HG03378 (cell line): ENCODE data around the gene CYP11A1.

Experiments used
- ATAC-seq: cut with Tn5 transposase; IDR thresholded peaks from one replicate; pipeline ENCODE4 v1.9.1; 2021; ENCODE audit warnings: mild to moderate bottlenecking, moderate library complexity; ENCODE audit not compliant: unreplicated experiment

The CYP11A1 gene

DNA sequence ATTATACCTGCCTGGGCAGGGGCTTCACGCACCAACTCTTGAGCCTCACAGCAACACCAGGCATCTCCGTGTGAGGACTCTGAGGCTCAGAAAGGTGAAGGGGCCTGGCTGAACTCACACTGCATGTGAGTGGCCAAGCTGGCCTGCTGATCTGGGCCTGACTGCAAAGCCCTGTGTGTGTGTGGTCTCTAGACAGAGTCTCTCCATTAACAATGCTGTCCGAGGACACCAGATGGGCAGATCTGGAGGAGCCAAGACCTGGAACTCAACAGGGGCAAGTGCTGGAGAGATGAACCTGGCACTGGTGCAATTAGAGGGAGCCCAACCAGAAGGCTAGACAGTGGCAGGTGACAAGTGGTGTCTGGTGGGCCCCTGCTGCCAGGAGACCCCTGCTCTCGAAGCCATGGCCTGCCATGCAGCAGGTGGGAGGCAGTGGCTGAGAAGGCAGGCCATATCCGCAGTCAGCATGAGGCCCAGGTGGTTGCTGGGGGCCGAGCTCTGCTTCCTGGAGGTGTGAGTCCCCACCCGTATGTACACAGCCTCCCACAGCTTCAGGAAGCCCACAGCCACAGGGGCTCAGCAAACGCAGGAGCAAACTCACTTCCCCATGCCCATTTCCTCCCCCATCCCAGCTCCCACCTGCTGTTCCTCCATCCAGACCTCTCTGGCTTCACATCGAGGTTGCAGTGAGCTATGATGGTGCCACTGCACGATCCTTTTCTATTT lies 39.0 kb downstream of the CYP11A1 start:
- no peak for ATAC-seq

DNA sequence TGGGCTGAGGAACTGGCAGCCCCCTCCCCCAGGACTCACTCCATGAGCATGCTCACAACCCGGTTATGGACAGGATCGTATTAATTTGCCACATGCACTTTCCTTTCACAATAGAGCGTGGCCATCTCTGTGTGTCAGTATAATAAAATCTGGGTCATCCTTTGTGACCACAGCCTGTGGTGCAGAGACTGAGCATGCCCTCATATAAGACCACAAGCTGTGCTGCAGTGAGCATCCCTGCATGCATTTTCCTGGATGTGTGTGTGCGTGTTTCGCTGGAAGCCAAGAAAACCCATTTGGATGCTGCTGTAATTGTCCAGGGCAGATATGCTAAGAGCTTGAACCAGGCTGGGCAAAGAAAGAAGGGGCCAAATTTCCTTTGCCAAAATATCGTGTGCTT lies 39.7 kb downstream of the CYP11A1 start:
- ATAC-seq, result no peak

DNA sequence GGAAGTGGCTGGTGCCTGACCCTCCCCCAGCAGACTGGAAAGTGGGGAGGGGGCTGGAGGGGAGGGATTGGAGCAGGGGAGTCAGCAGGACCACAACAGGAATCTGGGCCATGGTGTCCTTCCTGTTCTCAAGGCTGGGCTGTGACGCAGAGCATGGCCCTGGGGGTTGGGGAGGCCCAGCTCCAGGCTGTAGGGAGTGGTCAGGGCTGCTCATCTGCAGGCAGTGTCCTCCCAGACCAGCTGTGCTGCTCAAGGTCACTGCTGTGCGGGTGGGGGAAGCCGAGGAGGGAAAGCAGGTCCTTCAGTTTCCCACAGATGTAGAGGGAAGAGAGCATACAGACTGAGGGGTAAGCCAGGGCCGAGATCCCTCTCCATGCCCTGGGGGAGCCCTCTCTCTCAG lies 40.7 kb downstream of the CYP11A1 start:
- ATAC-seq, result no peak

DNA sequence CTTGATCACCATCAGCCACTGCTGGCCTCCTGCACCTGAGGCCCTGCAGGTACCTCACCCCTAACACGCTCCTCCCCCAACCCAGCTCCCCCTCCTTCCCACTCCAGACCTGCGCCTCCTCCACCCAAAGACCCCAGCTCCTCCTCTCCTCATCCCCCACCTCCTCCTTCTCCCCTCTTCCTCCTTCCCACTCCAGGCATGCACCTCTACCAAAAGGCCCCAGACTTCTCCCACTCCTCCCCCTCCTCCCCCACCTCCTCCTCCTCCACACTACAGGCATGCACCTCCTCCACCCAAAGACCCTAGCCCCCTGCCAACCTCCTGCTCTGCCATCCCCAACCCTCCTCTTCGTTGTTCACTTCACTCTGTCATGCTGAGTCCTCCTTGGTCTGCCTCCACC lies 42.7 kb downstream of the CYP11A1 start:
- no peak for ATAC-seq

DNA sequence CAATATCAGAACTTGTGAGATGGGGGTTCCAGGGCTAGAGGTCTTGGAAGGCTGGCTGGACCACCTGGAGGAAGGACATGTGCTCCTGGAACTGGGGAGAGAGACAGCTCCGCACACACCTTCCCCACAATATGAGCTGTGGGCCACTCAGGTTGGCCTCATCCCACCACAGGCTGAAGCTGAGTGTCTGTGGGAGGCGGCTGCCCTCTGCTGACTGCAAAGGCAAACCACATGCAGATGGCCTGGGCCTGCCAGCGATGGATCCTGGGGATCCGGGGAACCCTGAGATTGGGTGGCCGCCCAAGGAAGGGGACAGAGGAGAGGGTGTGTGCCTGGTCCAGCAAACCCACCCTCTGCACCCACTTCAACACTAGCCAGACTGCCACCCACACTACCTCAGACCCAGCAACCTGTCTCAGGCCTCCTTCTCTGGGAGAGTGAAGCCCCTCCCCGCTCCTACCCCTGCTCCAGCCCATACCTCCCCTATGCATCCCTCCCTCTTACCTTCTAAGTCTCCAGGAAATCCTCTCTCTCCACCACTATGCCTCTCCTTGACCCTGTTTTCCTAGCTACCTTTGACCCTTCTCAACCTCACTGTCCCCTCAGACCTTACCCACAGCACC lies 44.8 kb downstream of the CYP11A1 start:
- no peak for ATAC-seq

DNA sequence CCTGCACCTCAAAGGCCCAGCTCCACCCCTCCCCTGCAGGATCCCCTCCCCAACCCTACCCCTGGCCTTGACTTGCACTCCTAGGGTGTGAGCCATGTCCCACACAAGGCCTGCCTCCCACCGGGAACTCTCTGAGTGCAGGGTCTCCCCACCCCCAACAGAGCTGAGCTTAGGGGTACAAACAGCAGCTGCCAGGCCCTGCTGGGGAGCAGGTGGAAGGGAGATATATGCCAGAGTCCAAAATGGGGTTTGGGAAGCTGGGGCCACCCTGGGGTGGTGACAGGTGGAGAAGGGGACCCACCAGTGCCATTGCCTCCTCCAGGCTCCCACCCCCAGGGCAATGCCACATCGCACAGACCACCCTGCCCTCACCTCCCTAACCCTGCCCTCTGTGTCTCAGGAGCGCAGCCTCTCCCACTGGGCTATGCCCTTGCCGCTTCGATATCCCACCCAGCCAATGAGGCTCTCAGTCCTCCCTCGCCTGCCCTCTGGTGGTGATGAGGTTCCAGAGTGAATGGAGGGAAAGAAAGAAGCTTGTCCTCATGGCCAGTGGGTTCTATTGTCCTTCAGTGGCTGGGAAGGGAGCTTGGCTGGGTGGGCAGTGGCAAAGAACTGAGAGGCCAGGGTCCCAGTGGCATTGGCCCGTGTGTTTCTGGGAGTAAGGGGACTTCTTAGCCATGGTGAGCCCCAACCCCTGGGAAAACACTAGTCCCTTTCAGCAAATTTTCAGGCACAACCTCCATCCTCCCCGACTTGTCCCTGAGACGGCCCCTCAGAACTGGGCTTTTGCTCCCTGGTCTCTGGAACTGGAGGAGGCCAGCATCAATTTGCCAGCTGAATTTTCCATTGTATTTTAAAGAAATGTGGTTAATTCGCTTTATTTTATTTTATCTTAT lies 46.8 kb downstream of the CYP11A1 start:
- no peak for ATAC-seq

DNA sequence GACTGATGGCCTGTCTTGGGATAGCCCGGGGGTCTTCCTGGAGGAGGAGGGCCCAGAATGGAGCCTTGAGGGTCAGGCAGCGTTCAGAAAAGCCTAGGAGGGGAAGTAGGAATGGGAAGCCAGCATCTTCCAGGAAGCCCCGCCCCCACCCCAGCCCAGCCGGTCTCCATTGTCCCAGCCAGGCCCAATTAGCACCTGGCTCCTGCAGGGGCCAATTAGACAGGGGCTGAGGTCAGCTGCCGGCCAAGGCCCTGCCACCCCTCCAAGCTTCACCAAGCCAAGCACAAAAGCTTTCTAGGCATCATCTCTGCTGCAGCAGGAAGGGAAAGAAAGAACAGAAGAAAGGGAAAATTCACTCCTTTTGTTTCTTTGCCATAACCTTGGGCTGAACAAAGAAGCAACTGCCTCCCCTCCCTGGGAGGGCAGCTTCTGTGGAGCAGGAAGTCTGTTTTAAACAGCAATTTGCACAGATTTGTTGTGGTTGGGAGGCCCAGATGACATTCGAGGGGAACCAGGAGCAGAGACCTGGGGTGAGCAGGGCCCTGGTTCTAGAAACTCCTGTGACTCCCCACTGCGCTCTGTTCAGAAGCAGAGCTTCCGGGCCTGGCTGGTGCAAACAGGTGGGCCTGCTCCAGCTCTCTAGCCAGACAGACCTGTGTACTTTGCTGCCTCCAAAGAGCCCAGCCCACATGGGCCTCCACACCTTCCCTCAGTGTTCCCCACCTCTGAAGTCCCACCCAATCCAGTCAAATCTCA lies 47.7 kb downstream of the CYP11A1 start:
- no peak for ATAC-seq

DNA sequence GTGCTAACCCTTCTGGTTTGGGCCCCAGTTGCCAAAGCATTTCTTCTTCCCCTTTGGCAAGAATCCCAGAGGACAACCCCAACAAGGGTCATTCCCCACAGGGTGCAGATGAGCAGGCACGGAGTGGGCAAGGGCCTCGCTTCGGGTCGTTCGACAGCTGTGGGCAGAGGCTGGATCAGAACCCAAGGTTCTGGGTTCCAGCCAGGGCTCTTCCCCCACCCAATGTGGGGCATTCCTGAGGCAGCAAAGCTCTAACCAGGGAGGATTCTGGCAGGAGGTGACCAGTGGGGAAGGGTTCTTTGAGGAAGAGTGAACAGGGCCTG lies 48.3 kb downstream of the CYP11A1 start:
- ATAC-seq, result no peak

DNA sequence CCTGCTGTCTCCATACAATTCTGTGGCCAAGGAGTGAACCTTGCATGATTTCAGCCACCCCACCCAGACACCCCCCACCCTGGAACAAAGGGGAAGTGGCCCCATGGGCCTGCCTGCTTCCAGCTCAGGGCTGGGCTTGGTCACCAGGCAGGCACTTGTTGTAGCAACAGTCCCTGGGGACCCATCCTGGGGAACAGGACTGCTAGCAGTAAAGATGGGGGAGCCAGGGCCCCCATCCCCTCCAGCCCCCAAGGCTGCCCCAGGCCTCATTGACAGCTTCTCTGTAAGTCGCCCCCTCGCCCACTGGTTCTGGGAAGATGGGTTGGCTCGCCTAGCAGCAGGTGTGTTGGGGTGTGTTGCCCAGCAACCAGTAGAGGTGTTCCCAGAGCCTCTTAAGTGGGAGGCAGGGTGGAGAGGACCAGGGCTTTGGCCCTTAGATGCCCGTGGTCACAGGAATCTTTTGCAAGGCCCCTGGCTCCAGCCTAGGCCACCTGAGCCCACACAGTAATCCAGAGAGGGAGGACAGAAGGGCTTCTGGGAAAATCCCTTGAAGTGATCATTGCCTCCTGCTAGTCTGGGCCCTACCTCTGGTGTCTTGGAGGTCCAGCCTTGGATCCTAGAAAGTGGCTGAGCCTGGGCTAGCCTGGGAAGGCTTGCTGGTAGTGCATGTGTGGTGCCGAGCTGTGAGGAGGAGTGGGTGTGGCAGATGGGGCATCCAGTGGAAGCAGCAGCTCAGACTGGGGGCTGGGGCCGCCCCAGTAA lies 48.9 kb downstream of the CYP11A1 start:
- no peak for ATAC-seq

DNA sequence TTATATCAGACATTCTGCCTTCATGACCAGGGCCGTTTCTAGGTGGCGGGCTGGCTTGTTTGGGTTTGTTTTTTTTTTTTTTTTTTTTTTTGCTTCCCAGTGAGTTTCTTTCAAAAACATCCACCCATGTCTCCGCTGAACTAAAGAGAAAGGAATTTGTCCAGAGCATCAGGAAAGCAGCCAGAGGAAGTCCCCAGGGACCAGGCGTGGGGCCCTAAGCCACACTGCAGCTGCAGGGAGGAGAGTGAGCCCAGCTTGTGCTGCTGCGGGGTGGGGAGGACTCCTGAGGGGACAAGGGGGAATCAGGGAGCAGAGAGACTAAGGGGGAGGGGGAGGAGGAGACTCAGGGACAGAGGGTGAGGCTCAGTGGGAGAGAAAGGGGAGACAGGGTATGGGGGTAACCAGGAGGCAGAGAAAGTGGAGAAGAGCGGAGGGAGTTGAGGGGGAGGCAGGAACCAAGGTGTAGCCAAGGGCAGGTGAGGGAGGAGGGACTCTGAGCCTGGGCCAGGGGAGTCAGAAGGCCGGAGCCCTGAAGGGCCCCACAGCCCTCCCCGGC lies 49.5 kb downstream of the CYP11A1 start:
- ATAC-seq, result no peak

DNA sequence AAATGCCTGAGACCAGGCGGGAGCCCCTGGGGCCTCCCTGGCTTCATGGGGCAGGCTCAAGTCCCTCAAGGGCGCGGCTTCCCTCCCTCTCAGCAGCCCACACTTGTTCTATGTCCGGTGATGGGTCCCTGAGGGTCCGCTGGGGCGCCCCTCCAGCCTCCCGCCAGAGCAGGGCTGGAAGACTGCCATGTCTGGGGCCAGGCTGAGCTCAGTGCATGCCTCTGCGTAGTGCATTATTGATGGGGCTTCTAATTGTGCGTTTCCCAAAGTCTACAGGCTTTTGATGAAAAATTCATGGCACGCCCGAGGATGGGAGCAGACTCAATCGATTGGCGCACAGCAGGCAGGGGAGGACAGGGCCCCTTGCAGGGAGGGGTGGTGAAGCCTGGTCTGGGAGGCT lies 51.3 kb downstream of the CYP11A1 start:
- ATAC-seq, result no peak

DNA sequence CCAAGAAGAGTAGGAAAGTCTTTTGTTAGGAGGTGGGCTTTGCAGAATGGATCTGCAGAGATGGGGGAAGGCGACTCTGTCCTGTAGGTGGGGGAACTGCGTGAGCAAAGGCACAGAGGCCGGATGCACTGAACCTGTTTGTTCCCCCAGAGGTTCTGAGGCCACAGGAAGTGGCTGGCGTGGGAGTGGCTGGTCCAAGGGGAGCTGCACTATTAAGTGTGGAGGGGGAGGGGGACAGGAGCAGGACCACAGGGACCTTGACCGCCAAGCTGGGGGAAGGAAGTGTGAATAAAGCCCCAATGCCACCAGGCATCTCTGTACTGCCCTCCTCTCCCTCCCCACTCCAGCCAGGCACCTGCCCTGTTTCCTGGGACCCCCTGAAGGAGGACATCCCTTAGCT lies 51.8 kb downstream of the CYP11A1 start:
- no peak for ATAC-seq

DNA sequence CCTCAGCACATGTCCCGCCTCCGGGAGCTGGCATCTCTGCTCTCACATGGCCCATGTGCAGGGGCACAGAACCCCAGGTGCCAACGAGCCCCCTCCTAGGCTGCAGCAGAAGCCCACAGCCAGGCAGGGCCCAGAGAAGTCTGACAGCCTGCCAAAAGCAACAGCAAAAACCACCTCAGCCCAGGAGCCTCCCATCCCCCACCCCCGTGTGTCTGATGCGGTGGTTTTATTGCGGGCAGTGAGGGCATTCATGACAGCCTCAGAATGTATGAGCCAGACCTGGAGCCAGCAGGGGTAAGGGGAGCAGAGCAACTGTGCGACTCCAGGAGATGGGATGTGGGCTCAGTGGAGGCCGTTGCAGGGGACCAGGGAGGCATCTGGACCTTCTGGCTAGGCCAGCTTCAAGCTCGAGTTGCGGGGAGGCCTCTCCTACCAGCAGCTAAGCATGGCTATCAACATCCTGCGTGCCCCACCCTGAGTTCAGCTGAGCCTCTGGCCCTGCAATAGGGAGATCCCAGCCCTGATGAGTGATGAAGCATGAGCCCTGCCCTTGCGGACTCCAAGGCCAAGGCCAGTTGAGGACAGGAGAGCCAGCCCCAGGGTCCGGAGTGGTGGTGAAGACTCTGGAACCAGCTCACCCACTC lies 52.5 kb downstream of the CYP11A1 start:
- ATAC-seq, result no peak

DNA sequence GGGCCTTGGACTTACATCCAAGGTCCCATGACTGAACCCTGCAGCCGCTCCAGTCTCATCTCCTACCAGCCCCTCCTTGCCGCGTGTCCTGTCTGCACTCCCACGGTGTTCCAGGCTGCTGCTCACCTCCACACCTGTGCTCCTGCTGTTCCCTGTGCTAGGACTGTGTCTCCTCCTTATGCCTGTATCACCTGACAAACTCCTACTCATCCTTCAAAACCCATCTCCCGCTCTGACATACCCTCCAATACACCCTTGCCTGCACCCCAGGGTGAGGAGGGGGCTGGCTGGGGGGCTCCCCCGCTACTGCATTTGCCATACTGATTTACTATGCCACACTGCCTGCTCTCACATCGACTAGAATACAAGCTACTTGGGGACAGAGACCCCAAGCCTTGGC lies 53.6 kb downstream of the CYP11A1 start:
- ATAC-seq, result no peak

DNA sequence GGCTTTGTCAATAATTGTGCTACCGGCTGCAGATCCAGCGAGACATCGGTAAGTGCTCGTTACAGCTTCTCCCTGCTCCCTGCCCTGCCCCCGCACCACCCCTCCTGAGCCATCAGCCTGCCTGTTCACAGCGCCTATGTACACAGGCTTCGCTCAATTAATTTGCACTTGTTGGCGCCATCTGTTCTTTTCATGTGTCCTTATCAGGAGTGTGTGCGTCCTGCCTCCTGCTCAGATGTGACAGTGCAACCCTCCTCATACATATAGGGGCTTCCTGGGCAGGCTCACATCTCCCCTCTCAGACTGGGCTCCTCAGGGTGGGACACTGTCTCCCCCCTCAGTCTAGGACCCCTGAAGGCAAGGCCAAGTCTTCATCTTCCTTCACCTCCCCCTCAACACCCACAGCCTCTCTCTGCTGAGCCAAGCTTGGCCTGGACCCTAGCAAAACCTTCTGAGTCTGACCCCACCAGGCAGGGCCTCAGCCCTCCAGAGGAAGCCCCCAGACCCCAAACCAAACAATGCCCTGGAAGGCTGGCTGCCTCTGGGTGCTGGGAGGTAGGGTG lies 54.9 kb downstream of the CYP11A1 start:
- ATAC-seq, result no peak

DNA sequence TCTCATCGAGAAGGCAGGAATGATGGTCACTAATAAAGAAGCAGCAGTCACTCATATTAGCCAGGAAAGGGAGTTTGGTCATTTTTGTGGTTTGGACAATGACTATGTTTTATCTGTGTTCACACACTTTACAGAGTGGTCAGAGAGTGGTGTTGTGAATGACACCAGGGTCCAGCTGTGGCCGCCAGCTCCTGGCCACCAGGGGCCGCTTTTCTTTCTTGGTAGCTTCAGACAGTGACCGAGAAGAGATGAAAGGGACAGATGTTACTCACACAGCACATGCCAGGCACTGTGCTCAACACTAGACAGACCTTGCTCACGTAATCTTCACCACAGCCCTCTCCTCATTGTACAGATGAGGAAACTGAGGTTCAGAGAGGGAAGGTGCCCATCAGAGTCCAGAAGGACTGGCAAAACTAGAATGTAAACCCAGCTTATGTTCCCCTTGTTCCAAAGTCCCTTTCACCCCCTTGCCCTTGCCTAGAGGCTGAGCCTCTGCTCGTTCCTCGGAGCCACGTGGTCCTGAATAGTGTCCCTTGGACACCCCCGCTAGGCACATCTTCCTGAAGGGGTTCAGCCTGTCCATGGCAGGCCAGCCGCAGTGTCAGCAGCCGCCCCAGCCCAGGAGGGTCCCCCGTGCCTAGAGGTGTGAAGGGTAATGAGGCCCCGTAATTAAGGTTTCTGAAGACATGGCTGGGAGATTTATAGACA lies 55.6 kb downstream of the CYP11A1 start:
- no peak for ATAC-seq

DNA sequence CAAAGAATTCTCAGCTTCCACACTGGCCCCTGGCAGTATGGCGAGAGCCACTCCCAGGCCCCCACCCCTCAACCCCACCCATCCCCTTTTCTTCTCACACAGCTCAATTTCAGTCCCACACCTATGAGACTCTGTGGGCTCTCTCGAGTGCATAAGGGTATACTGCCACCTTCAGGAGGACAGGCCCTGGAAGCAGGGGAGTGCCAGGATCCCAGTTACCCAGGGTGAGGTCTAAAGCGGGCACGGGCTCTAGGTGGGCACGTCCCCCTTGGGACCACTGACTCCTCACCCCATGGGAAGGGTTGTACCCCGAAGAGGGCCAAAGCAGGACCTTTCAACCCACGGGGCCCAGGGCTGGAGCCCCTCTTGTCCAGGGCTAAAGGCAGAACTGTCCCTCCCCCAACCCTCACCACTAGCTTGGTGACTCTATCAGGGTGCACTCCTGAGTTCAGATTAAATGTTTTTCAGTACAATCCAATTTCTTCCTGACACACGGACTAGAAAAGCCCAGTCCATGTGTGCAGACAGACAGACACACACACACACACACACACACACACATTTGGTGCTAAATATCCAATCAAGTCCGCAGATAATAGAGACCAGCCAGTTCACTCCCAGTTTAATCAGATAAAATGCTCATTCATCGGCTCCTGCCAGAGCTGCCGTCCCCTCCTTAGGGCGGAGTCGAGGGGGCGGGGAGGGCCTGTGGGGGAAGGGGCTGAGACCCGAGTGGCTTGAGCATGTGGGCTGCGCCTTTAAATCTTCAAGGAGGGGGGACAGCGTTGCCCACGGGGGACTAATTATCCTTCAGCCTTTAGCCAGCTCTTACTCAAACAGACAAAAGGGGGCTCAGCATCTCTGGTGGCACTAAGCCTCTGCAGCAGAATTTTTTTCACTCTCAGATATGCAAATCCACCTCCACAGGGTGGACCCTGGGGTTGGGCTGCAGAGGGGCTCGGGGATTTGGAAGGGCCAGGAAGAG lies 59.3 kb downstream of the CYP11A1 start:
- ATAC-seq, result no peak

DNA sequence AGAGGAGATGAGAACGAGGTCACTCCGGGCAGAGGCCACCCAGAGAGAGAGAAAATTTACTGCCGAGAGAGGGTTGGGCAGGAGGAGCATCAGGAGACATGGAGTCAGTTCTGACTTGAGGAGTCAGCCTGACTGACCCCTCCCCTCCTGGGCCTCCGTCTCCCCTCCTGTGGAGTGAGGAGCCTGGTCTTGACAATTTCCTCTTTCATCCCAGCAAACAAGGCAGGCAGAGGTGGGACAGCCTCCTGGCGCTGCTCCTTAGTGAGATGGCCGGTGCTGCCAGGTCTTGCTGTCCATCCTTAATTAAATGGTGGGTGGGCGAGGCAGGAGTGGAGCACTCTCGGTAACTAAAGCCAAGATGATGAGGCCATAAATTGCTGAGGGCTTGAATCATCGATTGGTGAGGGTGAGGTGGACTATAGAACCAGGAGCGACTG lies 60.6 kb downstream of the CYP11A1 start:
- ATAC-seq, result no peak
